CD14-positive monocyte (primary cell): Measurements from ENCODE around the gene DDO. TPM values are rescaled to one million over a fixed set of nuclear protein-coding genes. Genes with fewer than 3 reads are reported as not detected.
A peak's percentile ranks its signal among the peaks of the same experiment; 100 is the strongest.

Experiments
- DNase-seq, 3 donors: peaks; one replicate each; pipeline ENCODE4 v3.0.0-alpha.2; 2011 to 2022
- H2AFZ ChIP-seq: 2 replicates; pipeline ENCODE4 v1.6.0; 2012; ENCODE audit warnings: mild to moderate bottlenecking, low read depth, low read length, inconsistent platforms; ENCODE audit not compliant: insufficient read depth, poor library complexity, severe bottlenecking
- H3K27ac ChIP-seq, 2 donors: 1 replicate in 1 of 2; 2 replicates in 1 of 2; pipeline ENCODE4 v1.5.1; 2012 to 2013; ENCODE audit warnings: low read length in 2 of 2, control low read depth in 1 of 2, inconsistent platforms in 1 of 2, low read depth in 1 of 2, mild to moderate bottlenecking in 1 of 2
- H3K27me3 ChIP-seq, 2 donors: one replicate each; pipeline versions ENCODE4 v1.6.0 to v1.6.1; 2011 to 2013; ENCODE audit warnings: low read length in 2 of 2; ENCODE audit not compliant: control insufficient read depth in 2 of 2, insufficient read depth in 2 of 2
- H3K36me3 ChIP-seq, 2 donors: replicated peaks in 1 of 2; 1 replicate in 1 of 2; 2 replicates in 1 of 2; pipeline versions ENCODE4 v1.5.1 to v1.6.1; 2012 to 2013; ENCODE audit warnings: low read length in 2 of 2, control low read depth in 1 of 2, inconsistent platforms in 1 of 2, mild to moderate bottlenecking in 1 of 2; ENCODE audit not compliant: insufficient read depth in 2 of 2, control insufficient read depth in 1 of 2
- H3K4me1 ChIP-seq, 2 donors: 1 replicate in 1 of 2; 2 replicates in 1 of 2; pipeline versions ENCODE4 v1.5.1 to v1.6.1; 2012 to 2013; ENCODE audit warnings: low read length in 2 of 2, control low read depth in 1 of 2, inconsistent platforms in 1 of 2, mild to moderate bottlenecking in 1 of 2, moderate library complexity in 1 of 2; ENCODE audit not compliant: insufficient read depth in 2 of 2, control insufficient read depth in 1 of 2
- H3K4me2 ChIP-seq: replicated peaks from 2 replicates; pipeline ENCODE3; 2012; ENCODE audit warnings: low read length, moderate library complexity, mild to moderate bottlenecking; ENCODE audit not compliant: poor library complexity, severe bottlenecking; ENCODE audit errors: extremely low read depth
- H3K4me3 ChIP-seq, 3 experiments: fragments of 200-600 bp in 1 of 3; sonication (generic) in 1 of 3; replicated peaks in 1 of 3; 1 replicate in 2 of 3; 2 replicates in 1 of 3; pipeline ENCODE4 v1.5.1; 2011 to 2013; ENCODE audit warnings: low read length in 3 of 3, mild to moderate bottlenecking in 3 of 3, control low read depth in 2 of 3, low read depth in 2 of 3, inconsistent platforms in 1 of 3, moderate library complexity in 1 of 3
- H3K79me2 ChIP-seq: 2 replicates; pipeline ENCODE4 v1.6.0; 2012; ENCODE audit warnings: mild to moderate bottlenecking, control low read depth, inconsistent platforms, low read length, moderate library complexity; ENCODE audit not compliant: insufficient read depth
- H3K9ac ChIP-seq: 2 replicates; pipeline ENCODE4 v1.6.0; 2017; ENCODE audit warnings: low read length, mild to moderate bottlenecking; ENCODE audit not compliant: insufficient read depth, poor library complexity, severe bottlenecking
- H3K9me3 ChIP-seq, 2 donors: replicated peaks in 1 of 2; 1 replicate in 1 of 2; 2 replicates in 1 of 2; pipeline versions ENCODE4 v1.5.1 to v1.6.1; 2012 to 2013; ENCODE audit warnings: low read length in 2 of 2, control low read depth in 1 of 2; ENCODE audit not compliant: control insufficient read depth in 1 of 2, insufficient read depth in 1 of 2
- H4K20me1 ChIP-seq: 2 replicates; pipeline ENCODE4 v1.6.0; 2012; ENCODE audit warnings: mild to moderate bottlenecking, low read length, control low read depth, moderate library complexity; ENCODE audit not compliant: insufficient read depth
- H3K27ac Mint-ChIP-seq, 7 donors: one replicate each; pipeline ENCODE4 v1.8.0; 2020; ENCODE audit warnings: mild to moderate bottlenecking in 7 of 7, mixed read lengths in 7 of 7, moderate library complexity in 6 of 7, inconsistent platforms in 2 of 7
- H3K27me3 Mint-ChIP-seq, 3 donors: one replicate each; pipeline ENCODE4 v1.8.0; 2021 to 2022; ENCODE audit warnings: low read depth in 3 of 3, mild to moderate bottlenecking in 3 of 3, mixed read lengths in 3 of 3, moderate library complexity in 3 of 3, inconsistent platforms in 1 of 3
- H3K36me3 Mint-ChIP-seq, 2 donors: one replicate each; pipeline ENCODE4 v1.8.0; 2020; ENCODE audit warnings: mixed read lengths in 2 of 2, inconsistent platforms in 1 of 2, mild to moderate bottlenecking in 1 of 2
- H3K4me1 Mint-ChIP-seq: one replicate; pipeline ENCODE4 v1.8.0; 2020; ENCODE audit warnings: mild to moderate bottlenecking, mixed read lengths
- H3K4me3 Mint-ChIP-seq, 2 donors: one replicate each; pipeline ENCODE4 v1.8.0; 2020; ENCODE audit warnings: mild to moderate bottlenecking in 2 of 2, mixed read lengths in 2 of 2, moderate library complexity in 1 of 2
- H3K9me3 Mint-ChIP-seq, 7 donors: one replicate each; pipeline ENCODE4 v1.8.0; 2020 to 2022; ENCODE audit warnings: mixed read lengths in 7 of 7, mild to moderate bottlenecking in 6 of 7, moderate library complexity in 6 of 7, inconsistent platforms in 2 of 7
- WGBS: methylation state at CpG from one replicate; pipeline ENCODE4 v1.1.5; 2013; ENCODE audit warnings: missing lambda C conversion rate; ENCODE audit not compliant: insufficient coverage; 5-methylcytosine and 5-hydroxymethylcytosine counted together
- intact Hi-C, 2 donors: fragments of 100-400 bp; cut with micrococcal nuclease; formaldehyde crosslinking; loops; one replicate each; pipeline versions ENCODE4 v1.15.0 to v1.15.1; 2023
- polyA plus RNA-seq, 3 donors: library from polyadenylated mRNA; depleted of rRNA in 1 of 3; unstranded in 2 of 3; stranded (reverse) in 1 of 3; fragments of 300-500 nt in 2 of 3; fragments of >200 nt in 1 of 3; fragmentation: Illumina TruSeq in 2 of 3; gene quantifications; 1 replicate in 2 of 3; 2 replicates in 1 of 3; pipeline ENCODE4 v1.2.3, GENCODE V29; 2012 to 2021
- TF ChIP-seq, protein P1 (sequence below): fragments of 200-600 bp; IDR thresholded peaks from one replicate; pipeline ENCODE4 v1.8.0; 2022; ENCODE audit warnings: antibody characterized with exemption, mild to moderate bottlenecking

DDO gene
- polyA plus RNA-seq, 3 donors: 0.24 to 2.2 (median 0.95) TPM

DNA sequence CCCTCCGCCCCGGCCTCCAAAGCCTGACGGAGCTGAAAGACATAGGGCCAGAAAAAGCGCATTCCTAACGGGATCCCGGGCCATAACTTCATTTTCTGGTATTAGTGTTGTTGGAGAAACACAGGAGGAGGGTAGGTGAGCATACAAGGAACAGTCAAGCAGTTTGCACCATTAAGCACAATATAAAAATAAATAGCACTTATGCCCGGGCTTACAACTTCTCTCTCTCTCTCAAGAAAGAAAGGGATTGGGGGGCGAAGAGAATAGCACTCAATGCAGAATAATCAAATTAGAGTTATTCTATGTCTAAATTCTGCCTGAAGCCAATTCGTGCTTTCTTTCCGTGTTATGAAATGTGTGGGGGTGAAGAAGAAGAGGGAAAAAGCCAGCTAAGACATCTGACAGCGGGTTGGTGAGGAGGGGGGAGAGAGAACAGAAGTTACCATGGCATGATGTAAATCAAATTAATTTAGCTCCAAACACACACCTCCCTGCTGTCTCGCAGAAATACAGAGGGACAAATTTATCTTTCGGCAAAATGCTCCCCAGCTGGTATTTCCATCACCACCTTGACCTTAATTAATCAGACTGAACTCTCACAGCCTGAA is 56.7 kb downstream of the DDO start:
- peaks cover 0 to 15% of the 10 kb centered on the region in 2 donors for H3K9me3 ChIP-seq
- peak overlapping the region; percentile 79 for H3K4me2 ChIP-seq
- H3K27ac ChIP-seq: no peak overlapping the region
- no peak overlapping the region for H3K9ac ChIP-seq
- H3K36me3 ChIP-seq: no peaks in the 10 kb centered on the region
- no peaks in the 10 kb centered on the region for H3K79me2 ChIP-seq
- H3K4me1 Mint-ChIP-seq: peaks cover 18% of the 10 kb centered on the region
- no peak overlapping the region for H3K27ac Mint-ChIP-seq
- no peak for DNase-seq
- H3K9me3 Mint-ChIP-seq: peaks cover 0 to 11% (median 5%) of the 10 kb centered on the region in 7 donors
- peaks cover 42 to 52% (median 47%) of the 10 kb centered on the region in 3 donors for H3K27me3 Mint-ChIP-seq
- H3K36me3 Mint-ChIP-seq: peaks cover 0 to 7% of the 10 kb centered on the region in 2 donors
- H4K20me1 ChIP-seq: no peaks in the 10 kb centered on the region
- 6% methylated on average over 2 of the region's 13 CpGs for WGBS
- TF ChIP-seq, protein P1, sequence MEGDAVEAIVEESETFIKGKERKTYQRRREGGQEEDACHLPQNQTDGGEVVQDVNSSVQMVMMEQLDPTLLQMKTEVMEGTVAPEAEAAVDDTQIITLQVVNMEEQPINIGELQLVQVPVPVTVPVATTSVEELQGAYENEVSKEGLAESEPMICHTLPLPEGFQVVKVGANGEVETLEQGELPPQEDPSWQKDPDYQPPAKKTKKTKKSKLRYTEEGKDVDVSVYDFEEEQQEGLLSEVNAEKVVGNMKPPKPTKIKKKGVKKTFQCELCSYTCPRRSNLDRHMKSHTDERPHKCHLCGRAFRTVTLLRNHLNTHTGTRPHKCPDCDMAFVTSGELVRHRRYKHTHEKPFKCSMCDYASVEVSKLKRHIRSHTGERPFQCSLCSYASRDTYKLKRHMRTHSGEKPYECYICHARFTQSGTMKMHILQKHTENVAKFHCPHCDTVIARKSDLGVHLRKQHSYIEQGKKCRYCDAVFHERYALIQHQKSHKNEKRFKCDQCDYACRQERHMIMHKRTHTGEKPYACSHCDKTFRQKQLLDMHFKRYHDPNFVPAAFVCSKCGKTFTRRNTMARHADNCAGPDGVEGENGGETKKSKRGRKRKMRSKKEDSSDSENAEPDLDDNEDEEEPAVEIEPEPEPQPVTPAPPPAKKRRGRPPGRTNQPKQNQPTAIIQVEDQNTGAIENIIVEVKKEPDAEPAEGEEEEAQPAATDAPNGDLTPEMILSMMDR: no peak
- H3K4me3 Mint-ChIP-seq: peak overlapping the region; percentile 47 to 81
- H3K4me3 ChIP-seq: peak overlapping the region in 1 of 3 experiments; percentile 74
- peaks cover 41 to 51% of the 10 kb centered on the region in 2 donors for H3K27me3 ChIP-seq
- intact Hi-C loops: no loop called here
- H3K4me1 ChIP-seq: peaks cover 3 to 12% of the 10 kb centered on the region in 2 donors
- peak overlapping the region; percentile 46 for H2AFZ ChIP-seq

DNA sequence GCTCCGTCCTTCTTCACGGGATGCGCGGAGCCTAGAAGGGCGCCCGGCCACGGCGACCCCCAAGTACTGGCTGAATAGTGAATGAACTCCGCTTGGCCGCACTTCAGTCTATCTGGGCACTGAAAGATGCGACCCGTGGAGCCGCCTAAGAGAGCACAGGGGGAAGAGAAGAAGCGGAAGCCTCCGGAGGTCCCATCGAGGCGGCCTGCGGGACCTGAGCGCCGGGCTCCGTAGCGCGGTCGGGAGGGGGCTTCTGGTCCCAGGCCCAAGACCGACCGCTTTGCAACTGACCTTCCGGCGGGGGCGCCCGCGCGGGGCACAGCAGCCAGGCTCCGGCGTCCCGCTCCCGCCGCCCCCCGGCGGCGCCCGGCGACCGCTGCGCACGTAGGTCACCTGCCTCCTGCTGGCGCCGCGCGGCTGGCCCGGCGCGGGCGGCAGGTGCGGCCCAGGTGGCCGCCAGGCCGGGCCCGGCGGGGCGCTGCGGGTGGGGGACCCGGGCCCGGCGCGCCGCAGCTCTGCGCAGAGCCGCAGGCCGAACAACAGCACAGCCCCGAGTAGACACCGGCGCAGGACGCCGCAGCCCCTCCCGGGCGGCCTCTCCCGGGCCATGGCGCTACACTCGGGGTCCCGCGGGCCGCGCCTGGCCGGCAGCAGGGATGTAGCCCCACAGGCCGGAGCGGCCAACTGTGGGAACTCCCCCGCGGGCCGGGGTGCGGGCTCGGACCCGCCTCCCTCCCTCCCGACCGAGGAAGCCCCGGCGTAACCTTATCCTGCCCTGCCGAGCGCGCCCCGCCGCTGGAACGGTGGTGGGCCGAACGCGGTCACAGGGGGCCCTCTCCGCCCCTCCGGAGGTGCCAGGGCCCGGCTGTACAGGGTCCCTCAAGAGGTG is 57.5 kb downstream of the DDO start, which contains the start of gene METTL24:
Gene METTL24, minus strand, starts transcription at position 686 of the 889 bp plus-strand sequence. Its CDS starts 77 bp downstream, at position 609.
- under 1% methylated on average over 105 of the region's 107 CpGs for WGBS

More for the DNA sequence above, 57.5 kb downstream of the DDO start, which contains the start of gene METTL24:
- H3K4me1 Mint-ChIP-seq: peaks cover 18% of the 10 kb centered on the region
- intact Hi-C loops: no loop called here
- peak within 1 kb of the TSS; percentile 63 for H2AFZ ChIP-seq
- peaks cover 41 to 51% of the 10 kb centered on the region in 2 donors for H3K27me3 ChIP-seq
- H3K27ac Mint-ChIP-seq: no peak within 1 kb of the TSS
- TF ChIP-seq, protein P1: no peak
- no peaks in the 10 kb centered on the region for H4K20me1 ChIP-seq
- no peaks in the 10 kb centered on the region for H3K36me3 ChIP-seq
- no peaks in the 10 kb centered on the region for H3K79me2 ChIP-seq
- H3K27me3 Mint-ChIP-seq: peaks cover 42 to 52% (median 47%) of the 10 kb centered on the region in 3 donors
- peak within 1 kb of the TSS; percentile 79 for H3K4me2 ChIP-seq
- H3K9ac ChIP-seq: peak within 1 kb of the TSS; percentile 44
- H3K9me3 ChIP-seq: peaks cover 0 to 15% of the 10 kb centered on the region in 2 donors
- H3K4me1 ChIP-seq: peaks cover 3 to 12% of the 10 kb centered on the region in 2 donors
- H3K36me3 Mint-ChIP-seq: peaks cover 0 to 7% of the 10 kb centered on the region in 2 donors
- peak; percentile 1 to 14 (median 5) for DNase-seq
- H3K27ac ChIP-seq: no peak within 1 kb of the TSS
- H3K4me3 Mint-ChIP-seq: peak within 1 kb of the TSS; percentile 84 to 96
- H3K4me3 ChIP-seq: peak within 1 kb of the TSS; percentile 37 to 74 (median 45)
- H3K9me3 Mint-ChIP-seq: peaks cover 0 to 11% (median 5%) of the 10 kb centered on the region in 7 donors
